ENCODE data around the gene H6PD. TPM values are rescaled to one million over a fixed set of nuclear protein-coding genes. Genes with fewer than 3 reads are reported as not detected.

H6PD gene
- polyA plus RNA-seq, 4 donors, result 2.7 to 50.1 (median 14.3) TPM

DNA sequence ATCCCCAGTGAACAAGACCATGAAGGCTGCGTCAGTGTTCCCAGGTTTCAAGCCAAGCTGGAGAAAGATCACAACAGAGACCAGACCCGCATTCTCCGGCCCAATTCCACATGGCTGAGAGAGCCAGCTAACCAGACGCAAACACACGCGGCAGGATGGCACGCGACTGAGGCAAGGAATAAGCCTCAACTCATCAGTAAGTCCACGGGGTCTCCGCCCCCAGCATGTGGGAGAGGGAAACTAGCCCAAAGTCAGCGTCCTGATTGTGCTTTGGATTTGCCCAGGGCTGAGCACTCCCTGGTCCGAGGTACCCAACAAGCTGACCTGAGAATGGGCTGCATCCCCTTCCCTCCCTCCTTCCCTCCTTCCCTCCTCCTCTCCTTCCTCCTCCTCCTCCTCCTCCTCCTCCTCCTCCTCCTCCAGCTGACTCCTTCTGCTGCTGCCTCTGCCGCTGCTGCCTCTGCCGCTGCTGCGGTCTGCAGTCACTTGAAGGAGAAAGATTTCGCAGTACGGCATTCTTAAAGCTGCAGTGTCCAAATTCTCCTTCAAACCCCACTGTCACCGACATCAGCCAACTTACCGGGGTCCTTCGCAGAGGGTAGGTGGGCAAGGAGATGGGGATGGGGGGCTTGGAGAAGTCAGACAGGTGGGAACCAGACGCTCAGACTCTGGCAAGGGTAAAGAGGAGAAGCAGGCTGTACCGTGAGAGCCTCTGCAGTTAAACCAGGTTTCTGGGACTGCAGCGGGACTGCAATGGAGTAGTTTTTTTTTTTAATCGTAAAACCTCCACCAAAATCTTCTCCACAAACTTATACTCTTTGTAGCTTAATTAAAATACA lies 33.0 kb upstream of the H6PD start:
- Histone ChIP-seq H3K9me3 (ENCODE audit: control insufficient read depth in 2 of 2, insufficient read depth in 1 of 2, low read depth in 1 of 2, low read length in 1 of 2) (no peaks in the 10 kb centered on the region), H3K36me3 (ENCODE audit: control insufficient read depth in 3 of 3, insufficient read depth in 2 of 3, low read depth in 1 of 3, low read length in 3 of 3) (no peaks in the 10 kb centered on the region), H3K27ac (ENCODE audit: low read depth in 1 of 3, low read length in 2 of 3) (no peak overlapping the region), H3K4me1 (ENCODE audit: control insufficient read depth in 3 of 3, insufficient read depth in 2 of 3, low read depth in 1 of 3, low read length in 2 of 3) (peaks cover 0 to 2% (median 2%) of the 10 kb centered on the region in 3 donors), H3K4me3 (ENCODE audit: low read depth in 1 of 3, low read length in 3 of 3) (no peak overlapping the region), H3K27me3 (ENCODE audit: control insufficient read depth in 3 of 3, insufficient read depth in 3 of 3, low read length in 3 of 3) (peaks cover 7 to 73% (median 35%) of the 10 kb centered on the region in 3 donors)
- WGBS, 3 donors, result 3 to 4% (median 3%) methylated on average over 22 to 24 of the region's 24 CpGs
- DNase-seq (peak in 1 of 2 donors; percentile 33), FAIRE-seq (no peak)

- no peak overlapping the region for H3K4me3 ChIP-seq (ENCODE audit: low read depth in 1 of 3, low read length in 3 of 3)
- FAIRE-seq, result no peak
These were observed 32.2 kb upstream of the H6PD start for GRCh38 chr1:9202240-9202870.

GRCh38 chr1:9203511-9203982 lies 31.0 kb upstream of the H6PD start:
- Histone ChIP-seq H3K4me1 (ENCODE audit: control insufficient read depth in 3 of 3, insufficient read depth in 2 of 3, low read depth in 1 of 3, low read length in 2 of 3) (peaks cover 0 to 2% (median 0%) of the 10 kb centered on the region in 3 donors), H3K36me3 (ENCODE audit: control insufficient read depth in 3 of 3, insufficient read depth in 2 of 3, low read depth in 1 of 3, low read length in 3 of 3) (no peaks in the 10 kb centered on the region), H3K9me3 (ENCODE audit: control insufficient read depth in 2 of 2, insufficient read depth in 1 of 2, low read depth in 1 of 2, low read length in 1 of 2) (no peaks in the 10 kb centered on the region), H3K27me3 (ENCODE audit: control insufficient read depth in 3 of 3, insufficient read depth in 3 of 3, low read length in 3 of 3) (peaks cover 4 to 59% (median 24%) of the 10 kb centered on the region in 3 donors), H3K27ac (ENCODE audit: low read depth in 1 of 3, low read length in 2 of 3) (no peak overlapping the region), H3K4me3 (ENCODE audit: low read depth in 1 of 3, low read length in 3 of 3) (no peak overlapping the region)
- peak in 1 of 2 donors; percentile 45 for DNase-seq
- no peak for FAIRE-seq
- 18 to 41% (median 25%) methylated on average over 11 of the region's 11 CpGs for WGBS, 3 donors

More at GRCh38 chr1:9202240-9202870, 32.2 kb upstream of the H6PD start:
- H3K36me3 ChIP-seq (ENCODE audit: control insufficient read depth in 3 of 3, insufficient read depth in 2 of 3, low read depth in 1 of 3, low read length in 3 of 3), result no peaks in the 10 kb centered on the region
- no peak for DNase-seq
- H3K9me3 ChIP-seq (ENCODE audit: control insufficient read depth in 2 of 2, insufficient read depth in 1 of 2, low read depth in 1 of 2, low read length in 1 of 2), result no peaks in the 10 kb centered on the region
- peaks cover 7 to 66% (median 33%) of the 10 kb centered on the region in 3 donors for H3K27me3 ChIP-seq (ENCODE audit: control insufficient read depth in 3 of 3, insufficient read depth in 3 of 3, low read length in 3 of 3)
- 6 to 15% (median 11%) methylated on average over 15 of the region's 15 CpGs for WGBS, 3 donors
- H3K27ac ChIP-seq (ENCODE audit: low read depth in 1 of 3, low read length in 2 of 3), result no peak overlapping the region
- peaks cover 0 to 2% (median 0%) of the 10 kb centered on the region in 3 donors for H3K4me1 ChIP-seq (ENCODE audit: control insufficient read depth in 3 of 3, insufficient read depth in 2 of 3, low read depth in 1 of 3, low read length in 2 of 3)

DNA sequence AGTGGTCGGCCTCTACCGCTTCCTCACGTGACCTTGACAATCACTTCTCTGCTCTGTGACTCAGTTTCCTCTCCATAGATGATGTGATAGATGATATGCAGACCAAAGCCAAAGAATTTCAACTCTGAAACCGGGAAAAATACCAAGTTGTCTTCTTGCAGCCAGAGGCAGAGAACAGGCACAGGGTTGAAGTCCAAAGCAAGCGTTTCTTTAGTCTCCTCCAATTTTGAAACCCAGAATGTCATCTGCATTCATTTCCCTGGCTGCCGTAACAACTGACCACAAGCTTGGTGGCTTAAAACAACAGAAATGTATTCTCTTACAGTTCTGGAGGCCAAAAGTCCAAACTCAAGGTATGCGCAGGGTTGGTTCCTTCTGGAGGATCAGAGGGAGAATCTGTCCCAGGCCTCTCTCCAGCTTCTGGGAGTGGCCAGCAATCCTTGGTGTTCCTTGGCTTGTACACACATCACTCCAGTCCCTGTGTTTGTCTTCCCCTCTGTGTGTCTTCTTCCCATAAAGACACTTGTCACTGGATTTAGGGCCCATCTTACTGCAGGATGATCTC lies 30.3 kb upstream of the H6PD start:
- WGBS, 3 donors, result 42 to 72% (median 57%) methylated on average over 7 of the region's 7 CpGs
- Histone ChIP-seq H3K36me3 (ENCODE audit: control insufficient read depth in 3 of 3, insufficient read depth in 2 of 3, low read depth in 1 of 3, low read length in 3 of 3) (no peaks in the 10 kb centered on the region), H3K4me1 (ENCODE audit: control insufficient read depth in 3 of 3, insufficient read depth in 2 of 3, low read depth in 1 of 3, low read length in 2 of 3) (peaks cover 0 to 2% (median 0%) of the 10 kb centered on the region in 3 donors), H3K27me3 (ENCODE audit: control insufficient read depth in 3 of 3, insufficient read depth in 3 of 3, low read length in 3 of 3) (peaks cover 0 to 54% (median 21%) of the 10 kb centered on the region in 3 donors), H3K9me3 (ENCODE audit: control insufficient read depth in 2 of 2, insufficient read depth in 1 of 2, low read depth in 1 of 2, low read length in 1 of 2) (no peaks in the 10 kb centered on the region), H3K4me3 (ENCODE audit: low read depth in 1 of 3, low read length in 3 of 3) (no peak overlapping the region), H3K27ac (ENCODE audit: low read depth in 1 of 3, low read length in 2 of 3) (no peak overlapping the region)
- DNase-seq (peak; percentile 15 to 48), FAIRE-seq (no peak)

DNA sequence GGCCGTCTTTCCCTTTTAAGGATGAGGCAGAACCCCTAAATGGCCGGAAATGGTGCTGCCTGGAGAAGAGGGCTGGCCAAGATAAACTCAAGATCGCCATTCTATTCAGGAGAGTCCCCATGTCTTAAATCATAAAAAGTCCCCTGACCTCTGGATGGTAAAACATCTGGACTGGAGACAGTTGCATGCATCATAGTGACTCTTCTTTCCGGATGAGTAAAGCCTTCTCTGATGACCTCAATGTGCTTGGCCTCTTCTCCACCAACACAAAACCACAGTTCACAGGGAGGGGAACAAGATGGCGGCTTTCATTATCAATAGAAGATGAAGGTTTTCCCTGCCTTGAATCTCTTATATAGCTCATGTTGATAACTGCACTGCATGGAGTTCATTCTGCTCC lies 27.5 kb upstream of the H6PD start:
- Histone ChIP-seq H3K9me3 (ENCODE audit: control insufficient read depth in 2 of 2, insufficient read depth in 1 of 2, low read depth in 1 of 2, low read length in 1 of 2) (no peaks in the 10 kb centered on the region), H3K27ac (ENCODE audit: low read depth in 1 of 3, low read length in 2 of 3) (no peak overlapping the region), H3K4me3 (ENCODE audit: low read depth in 1 of 3, low read length in 3 of 3) (no peak overlapping the region), H3K4me1 (ENCODE audit: control insufficient read depth in 3 of 3, insufficient read depth in 2 of 3, low read depth in 1 of 3, low read length in 2 of 3) (no peaks in the 10 kb centered on the region), H3K36me3 (ENCODE audit: control insufficient read depth in 3 of 3, insufficient read depth in 2 of 3, low read depth in 1 of 3, low read length in 3 of 3) (no peaks in the 10 kb centered on the region), H3K27me3 (ENCODE audit: control insufficient read depth in 3 of 3, insufficient read depth in 3 of 3, low read length in 3 of 3) (peaks cover 0 to 25% (median 11%) of the 10 kb centered on the region in 3 donors)
- 70 to 87% (median 80%) methylated on average over 5 of the region's 5 CpGs for WGBS, 3 donors
- FAIRE-seq, result no peak
- no peak for DNase-seq

GRCh38 chr1:9207715-9208114 lies 26.9 kb upstream of the H6PD start:
- WGBS, 3 donors, result 92 to 95% (median 94%) methylated on average over 5 of the region's 5 CpGs
- Histone ChIP-seq H3K4me1 (ENCODE audit: control insufficient read depth in 3 of 3, insufficient read depth in 2 of 3, low read depth in 1 of 3, low read length in 2 of 3) (no peaks in the 10 kb centered on the region), H3K36me3 (ENCODE audit: control insufficient read depth in 3 of 3, insufficient read depth in 2 of 3, low read depth in 1 of 3, low read length in 3 of 3) (no peaks in the 10 kb centered on the region), H3K4me3 (ENCODE audit: low read depth in 1 of 3, low read length in 3 of 3) (no peak overlapping the region), H3K27me3 (ENCODE audit: control insufficient read depth in 3 of 3, insufficient read depth in 3 of 3, low read length in 3 of 3) (peaks cover 0 to 19% (median 6%) of the 10 kb centered on the region in 3 donors), H3K9me3 (ENCODE audit: control insufficient read depth in 2 of 2, insufficient read depth in 1 of 2, low read depth in 1 of 2, low read length in 1 of 2) (no peaks in the 10 kb centered on the region), H3K27ac (ENCODE audit: low read depth in 1 of 3, low read length in 2 of 3) (no peak overlapping the region)
- DNase-seq, result no peak
- no peak for FAIRE-seq

- 77 to 82% (median 78%) methylated on average over 13 of the region's 13 CpGs for WGBS, 3 donors
These were observed 23.2 kb upstream of the H6PD start for GRCh38 chr1:9211291-9211811.

DNA sequence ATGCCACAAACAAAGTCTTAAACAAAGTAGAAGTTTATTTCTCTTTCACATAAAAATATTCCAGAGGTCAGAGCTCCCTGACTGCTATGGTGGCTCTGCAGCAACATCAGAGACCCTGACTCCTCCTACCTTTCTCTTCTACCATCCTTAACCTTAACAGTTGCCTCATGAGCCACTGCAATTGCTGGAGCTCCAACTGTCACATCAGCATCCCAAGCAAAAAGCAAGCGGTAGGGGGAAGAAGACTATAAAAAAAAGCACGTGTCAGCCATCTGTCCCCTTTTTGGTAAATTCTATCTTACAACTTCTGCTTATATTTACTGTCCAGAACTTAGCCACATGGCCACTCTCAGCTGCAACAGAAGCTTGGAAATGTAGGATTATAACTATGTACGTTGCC lies 21.8 kb upstream of the H6PD start:
- no peak for FAIRE-seq
- no peaks in the 10 kb centered on the region for H3K4me1 ChIP-seq (ENCODE audit: control insufficient read depth in 3 of 3, insufficient read depth in 2 of 3, low read depth in 1 of 3, low read length in 2 of 3)
- no peaks in the 10 kb centered on the region for H3K9me3 ChIP-seq (ENCODE audit: control insufficient read depth in 2 of 2, insufficient read depth in 1 of 2, low read depth in 1 of 2, low read length in 1 of 2)
- no peak overlapping the region for H3K4me3 ChIP-seq (ENCODE audit: low read depth in 1 of 3, low read length in 3 of 3)
- WGBS, 3 donors, result 75 to 89% (median 83%) methylated on average over 3 of the region's 3 CpGs
- no peak for DNase-seq
- no peaks in the 10 kb centered on the region for H3K36me3 ChIP-seq (ENCODE audit: control insufficient read depth in 3 of 3, insufficient read depth in 2 of 3, low read depth in 1 of 3, low read length in 3 of 3)
- peaks cover 0 to 4% (median 3%) of the 10 kb centered on the region in 3 donors for H3K27me3 ChIP-seq (ENCODE audit: control insufficient read depth in 3 of 3, insufficient read depth in 3 of 3, low read length in 3 of 3)
- H3K27ac ChIP-seq (ENCODE audit: low read depth in 1 of 3, low read length in 2 of 3), result no peak overlapping the region

More at GRCh38 chr1:9211291-9211811, 23.2 kb upstream of the H6PD start:
- Histone ChIP-seq H3K36me3 (ENCODE audit: control insufficient read depth in 3 of 3, insufficient read depth in 2 of 3, low read depth in 1 of 3, low read length in 3 of 3) (no peaks in the 10 kb centered on the region), H3K27ac (ENCODE audit: low read depth in 1 of 3, low read length in 2 of 3) (no peak overlapping the region), H3K9me3 (ENCODE audit: control insufficient read depth in 2 of 2, insufficient read depth in 1 of 2, low read depth in 1 of 2, low read length in 1 of 2) (no peaks in the 10 kb centered on the region), H3K4me3 (ENCODE audit: low read depth in 1 of 3, low read length in 3 of 3) (no peak overlapping the region), H3K4me1 (ENCODE audit: control insufficient read depth in 3 of 3, insufficient read depth in 2 of 3, low read depth in 1 of 3, low read length in 2 of 3) (no peaks in the 10 kb centered on the region), H3K27me3 (ENCODE audit: control insufficient read depth in 3 of 3, insufficient read depth in 3 of 3, low read length in 3 of 3) (peaks cover 0 to 5% (median 4%) of the 10 kb centered on the region in 3 donors)
- DNase-seq, result no peak
- no peak for FAIRE-seq

All from small intestine (tissue), 7 donors.